ENCODE measurements around the gene PTPRR.

DNA sequence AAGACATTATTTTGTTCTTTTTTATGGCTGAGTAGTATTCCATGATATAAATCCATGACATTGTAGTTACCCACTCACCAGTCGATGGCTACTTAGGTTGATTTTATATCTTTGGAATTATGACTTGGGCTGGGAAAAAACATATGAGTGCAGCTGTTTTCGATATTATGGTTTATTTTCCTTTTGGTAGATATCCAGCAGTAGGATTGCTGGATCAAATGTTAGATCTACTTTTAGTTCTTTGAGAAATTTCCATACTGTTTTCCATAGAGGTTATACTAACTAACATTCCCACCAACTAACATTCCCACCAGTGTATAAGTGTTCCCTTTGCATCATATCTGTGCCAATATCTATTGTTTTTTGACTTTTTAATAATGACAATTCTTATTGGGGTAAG lies 29.9 kb upstream of the PTPRR start:
- TF ChIP-seq, protein P1, sequence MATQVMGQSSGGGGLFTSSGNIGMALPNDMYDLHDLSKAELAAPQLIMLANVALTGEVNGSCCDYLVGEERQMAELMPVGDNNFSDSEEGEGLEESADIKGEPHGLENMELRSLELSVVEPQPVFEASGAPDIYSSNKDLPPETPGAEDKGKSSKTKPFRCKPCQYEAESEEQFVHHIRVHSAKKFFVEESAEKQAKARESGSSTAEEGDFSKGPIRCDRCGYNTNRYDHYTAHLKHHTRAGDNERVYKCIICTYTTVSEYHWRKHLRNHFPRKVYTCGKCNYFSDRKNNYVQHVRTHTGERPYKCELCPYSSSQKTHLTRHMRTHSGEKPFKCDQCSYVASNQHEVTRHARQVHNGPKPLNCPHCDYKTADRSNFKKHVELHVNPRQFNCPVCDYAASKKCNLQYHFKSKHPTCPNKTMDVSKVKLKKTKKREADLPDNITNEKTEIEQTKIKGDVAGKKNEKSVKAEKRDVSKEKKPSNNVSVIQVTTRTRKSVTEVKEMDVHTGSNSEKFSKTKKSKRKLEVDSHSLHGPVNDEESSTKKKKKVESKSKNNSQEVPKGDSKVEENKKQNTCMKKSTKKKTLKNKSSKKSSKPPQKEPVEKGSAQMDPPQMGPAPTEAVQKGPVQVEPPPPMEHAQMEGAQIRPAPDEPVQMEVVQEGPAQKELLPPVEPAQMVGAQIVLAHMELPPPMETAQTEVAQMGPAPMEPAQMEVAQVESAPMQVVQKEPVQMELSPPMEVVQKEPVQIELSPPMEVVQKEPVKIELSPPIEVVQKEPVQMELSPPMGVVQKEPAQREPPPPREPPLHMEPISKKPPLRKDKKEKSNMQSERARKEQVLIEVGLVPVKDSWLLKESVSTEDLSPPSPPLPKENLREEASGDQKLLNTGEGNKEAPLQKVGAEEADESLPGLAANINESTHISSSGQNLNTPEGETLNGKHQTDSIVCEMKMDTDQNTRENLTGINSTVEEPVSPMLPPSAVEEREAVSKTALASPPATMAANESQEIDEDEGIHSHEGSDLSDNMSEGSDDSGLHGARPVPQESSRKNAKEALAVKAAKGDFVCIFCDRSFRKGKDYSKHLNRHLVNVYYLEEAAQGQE (IDR thresholded peaks at IDR 0.05), result no peak
- TF ChIP-seq, protein P2, sequence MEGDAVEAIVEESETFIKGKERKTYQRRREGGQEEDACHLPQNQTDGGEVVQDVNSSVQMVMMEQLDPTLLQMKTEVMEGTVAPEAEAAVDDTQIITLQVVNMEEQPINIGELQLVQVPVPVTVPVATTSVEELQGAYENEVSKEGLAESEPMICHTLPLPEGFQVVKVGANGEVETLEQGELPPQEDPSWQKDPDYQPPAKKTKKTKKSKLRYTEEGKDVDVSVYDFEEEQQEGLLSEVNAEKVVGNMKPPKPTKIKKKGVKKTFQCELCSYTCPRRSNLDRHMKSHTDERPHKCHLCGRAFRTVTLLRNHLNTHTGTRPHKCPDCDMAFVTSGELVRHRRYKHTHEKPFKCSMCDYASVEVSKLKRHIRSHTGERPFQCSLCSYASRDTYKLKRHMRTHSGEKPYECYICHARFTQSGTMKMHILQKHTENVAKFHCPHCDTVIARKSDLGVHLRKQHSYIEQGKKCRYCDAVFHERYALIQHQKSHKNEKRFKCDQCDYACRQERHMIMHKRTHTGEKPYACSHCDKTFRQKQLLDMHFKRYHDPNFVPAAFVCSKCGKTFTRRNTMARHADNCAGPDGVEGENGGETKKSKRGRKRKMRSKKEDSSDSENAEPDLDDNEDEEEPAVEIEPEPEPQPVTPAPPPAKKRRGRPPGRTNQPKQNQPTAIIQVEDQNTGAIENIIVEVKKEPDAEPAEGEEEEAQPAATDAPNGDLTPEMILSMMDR (IDR thresholded peaks at IDR 0.05; ENCODE audit: low read depth, low read length, missing input control), result no peak
- TF ChIP-seq TAF1 (conservative IDR thresholded peaks at IDR 0.05) (no peak), RAD21 (IDR thresholded peaks at IDR 0.05) (no peak), JUND (IDR thresholded peaks at IDR 0.05) (no peak), YY1 (IDR thresholded peaks at IDR 0.05) (no peak)
- TF ChIP-seq, protein P3, sequence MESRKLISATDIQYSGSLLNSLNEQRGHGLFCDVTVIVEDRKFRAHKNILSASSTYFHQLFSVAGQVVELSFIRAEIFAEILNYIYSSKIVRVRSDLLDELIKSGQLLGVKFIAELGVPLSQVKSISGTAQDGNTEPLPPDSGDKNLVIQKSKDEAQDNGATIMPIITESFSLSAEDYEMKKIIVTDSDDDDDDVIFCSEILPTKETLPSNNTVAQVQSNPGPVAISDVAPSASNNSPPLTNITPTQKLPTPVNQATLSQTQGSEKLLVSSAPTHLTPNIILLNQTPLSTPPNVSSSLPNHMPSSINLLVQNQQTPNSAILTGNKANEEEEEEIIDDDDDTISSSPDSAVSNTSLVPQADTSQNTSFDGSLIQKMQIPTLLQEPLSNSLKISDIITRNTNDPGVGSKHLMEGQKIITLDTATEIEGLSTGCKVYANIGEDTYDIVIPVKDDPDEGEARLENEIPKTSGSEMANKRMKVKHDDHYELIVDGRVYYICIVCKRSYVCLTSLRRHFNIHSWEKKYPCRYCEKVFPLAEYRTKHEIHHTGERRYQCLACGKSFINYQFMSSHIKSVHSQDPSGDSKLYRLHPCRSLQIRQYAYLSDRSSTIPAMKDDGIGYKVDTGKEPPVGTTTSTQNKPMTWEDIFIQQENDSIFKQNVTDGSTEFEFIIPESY (IDR thresholded peaks at IDR 0.05), result no peak

All from liver (tissue), 3 donors.